Neural progenitor cell (in vitro differentiated cells): ENCODE data around the gene ACSM3. TPM values are rescaled to one million over a fixed set of nuclear protein-coding genes. Genes with fewer than 3 reads are reported as not detected.

Source experiments
- DNase-seq: peaks from one replicate; pipeline ENCODE4 v3.0.0-alpha.2; 2016; ENCODE audit warnings: low spot score
- H2AFZ ChIP-seq: fragments of 200-600 bp; sonication (generic); replicated peaks from 2 replicates; pipeline ENCODE4 v1.6.1; 2016; ENCODE audit warnings: antibody characterized with exemption
- H3F3A ChIP-seq: fragments of 200-600 bp; sonication (generic); 2 replicates; pipeline ENCODE4 v1.6.1; 2016; ENCODE audit warnings: antibody characterized with exemption, low read depth
- H3K27ac ChIP-seq: fragments of 200-600 bp; sonication (generic); 2 replicates; pipeline ENCODE4 v1.5.1; 2016; ENCODE audit warnings: mild to moderate bottlenecking
- H3K27me3 ChIP-seq: fragments of 200-600 bp; sonication (generic); 2 replicates; pipeline ENCODE4 v1.6.1; 2016; ENCODE audit warnings: mild to moderate bottlenecking, moderate library complexity
- H3K36me3 ChIP-seq: fragments of 200-600 bp; sonication (generic); 2 replicates; pipeline ENCODE4 v1.5.1; 2016
- H3K4me1 ChIP-seq: fragments of 200-600 bp; sonication (generic); 2 replicates; pipeline ENCODE4 v1.6.1; 2016; ENCODE audit warnings: mixed run types
- H3K4me2 ChIP-seq: fragments of 200-600 bp; sonication (generic); 2 replicates; pipeline ENCODE4 v1.6.1; 2016
- H3K4me3 ChIP-seq: fragments of 200-600 bp; sonication (generic); 2 replicates; pipeline ENCODE4 v1.5.1; 2016
- H3K79me2 ChIP-seq: fragments of 200-600 bp; sonication (generic); 2 replicates; pipeline ENCODE4 v1.6.1; 2016; ENCODE audit warnings: low read depth
- H3K9ac ChIP-seq: fragments of 200-600 bp; sonication (generic); 2 replicates; pipeline ENCODE4 v1.6.1; 2016
- H3K9me3 ChIP-seq: fragments of 200-600 bp; sonication (generic); 2 replicates; pipeline ENCODE4 v1.5.1; 2016; ENCODE audit warnings: low read depth
- H4K20me1 ChIP-seq: fragments of 200-600 bp; sonication (generic); 2 replicates; pipeline ENCODE4 v1.6.1; 2016; ENCODE audit warnings: low read depth
- H3K27ac Mint-ChIP-seq: 3 replicates; pipeline ENCODE4 v1.8.0; 2021; ENCODE audit warnings: mixed read lengths
- H3K27me3 Mint-ChIP-seq: 2 replicates; pipeline ENCODE4 v1.8.0; 2022; ENCODE audit warnings: low read depth, mild to moderate bottlenecking, inconsistent platforms, moderate library complexity, mixed read lengths; ENCODE audit not compliant: insufficient read depth
- H3K36me3 Mint-ChIP-seq: 3 replicates; pipeline ENCODE4 v1.8.0; 2021; ENCODE audit warnings: mixed read lengths
- H3K4me1 Mint-ChIP-seq: 3 replicates; pipeline ENCODE4 v1.8.0; 2021; ENCODE audit warnings: mixed read lengths
- H3K4me3 Mint-ChIP-seq: 3 replicates; pipeline ENCODE4 v1.8.0; 2021; ENCODE audit warnings: mild to moderate bottlenecking, moderate library complexity, mixed read lengths
- H3K9me3 Mint-ChIP-seq: 3 replicates; pipeline ENCODE4 v1.8.0; 2020; ENCODE audit warnings: mixed read lengths
- EZH2 ChIP-seq: fragments of 200-600 bp; sonication (generic); IDR thresholded peaks from 2 replicates; pipeline ENCODE4 v1.6.1; 2017; ENCODE audit warnings: antibody characterized with exemption, mild to moderate bottlenecking, moderate library complexity
- EZH2phosphoT487 ChIP-seq: fragments of 200-600 bp; sonication (generic); IDR thresholded peaks from 2 replicates; pipeline ENCODE4 v1.6.1; 2017; ENCODE audit warnings: antibody characterized with exemption
- total RNA-seq: library from RNA; depleted of rRNA; stranded (reverse); fragments of >200 nt; gene quantifications from 2 replicates; pipeline ENCODE4 v1.2.3, GENCODE V29; 2015; ENCODE audit warnings: low replicate concordance
- TF ChIP-seq, protein P1 (sequence below): fragments of 200-600 bp; sonication (generic); IDR thresholded peaks from 2 replicates; pipeline ENCODE4 v1.5.1; 2017; ENCODE audit warnings: antibody characterized with exemption, mild to moderate bottlenecking

The ACSM3 gene
- total RNA-seq, 1 donor from 2014 or later = 3.8 TPM

DNA sequence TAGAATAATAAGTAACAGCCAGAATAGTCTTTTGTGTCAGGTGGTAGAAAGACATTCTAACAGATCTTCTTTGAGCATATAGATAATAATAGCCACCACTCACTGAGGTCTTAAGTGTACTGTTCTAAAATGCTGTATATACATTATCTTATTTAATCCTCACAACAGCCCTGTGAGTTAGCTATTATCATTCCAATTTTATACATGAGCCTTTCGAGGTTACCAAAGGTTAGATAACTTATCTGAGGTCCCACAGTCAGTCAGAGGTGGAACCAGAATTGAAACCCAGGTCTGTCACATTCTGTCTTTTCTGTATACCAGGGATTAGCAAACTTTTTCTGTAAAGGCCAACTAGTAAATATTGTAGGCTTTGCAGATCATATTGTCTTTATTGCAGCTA lies 65.7 kb downstream of the ACSM3 start:
- Histone ChIP-seq H3K27me3 (no peaks in the 10 kb centered on the region), H3K27ac (no peak overlapping the region), H3K4me2 (no peak overlapping the region), H3K4me1 (no peaks in the 10 kb centered on the region), H3K4me3 (no peak overlapping the region), H3K9ac (no peak overlapping the region), H3K36me3 (peaks cover 7% of the 10 kb centered on the region), H3F3A (no peaks in the 10 kb centered on the region), H3K79me2 (no peaks in the 10 kb centered on the region), H3K9me3 (no peaks in the 10 kb centered on the region), H2AFZ (no peak overlapping the region), H4K20me1 (no peaks in the 10 kb centered on the region)
- peaks cover 2% of the 10 kb centered on the region for H3K9me3 Mint-ChIP-seq
- H3K4me1 Mint-ChIP-seq = no peaks in the 10 kb centered on the region
- TF ChIP-seq EZH2phosphoT487 (no peak), EZH2 (no peak)
- TF ChIP-seq, protein P1, sequence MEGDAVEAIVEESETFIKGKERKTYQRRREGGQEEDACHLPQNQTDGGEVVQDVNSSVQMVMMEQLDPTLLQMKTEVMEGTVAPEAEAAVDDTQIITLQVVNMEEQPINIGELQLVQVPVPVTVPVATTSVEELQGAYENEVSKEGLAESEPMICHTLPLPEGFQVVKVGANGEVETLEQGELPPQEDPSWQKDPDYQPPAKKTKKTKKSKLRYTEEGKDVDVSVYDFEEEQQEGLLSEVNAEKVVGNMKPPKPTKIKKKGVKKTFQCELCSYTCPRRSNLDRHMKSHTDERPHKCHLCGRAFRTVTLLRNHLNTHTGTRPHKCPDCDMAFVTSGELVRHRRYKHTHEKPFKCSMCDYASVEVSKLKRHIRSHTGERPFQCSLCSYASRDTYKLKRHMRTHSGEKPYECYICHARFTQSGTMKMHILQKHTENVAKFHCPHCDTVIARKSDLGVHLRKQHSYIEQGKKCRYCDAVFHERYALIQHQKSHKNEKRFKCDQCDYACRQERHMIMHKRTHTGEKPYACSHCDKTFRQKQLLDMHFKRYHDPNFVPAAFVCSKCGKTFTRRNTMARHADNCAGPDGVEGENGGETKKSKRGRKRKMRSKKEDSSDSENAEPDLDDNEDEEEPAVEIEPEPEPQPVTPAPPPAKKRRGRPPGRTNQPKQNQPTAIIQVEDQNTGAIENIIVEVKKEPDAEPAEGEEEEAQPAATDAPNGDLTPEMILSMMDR = no peak
- no peak overlapping the region for H3K27ac Mint-ChIP-seq
- H3K36me3 Mint-ChIP-seq = peaks cover 13% of the 10 kb centered on the region
- H3K4me3 Mint-ChIP-seq = no peak overlapping the region
- no peaks in the 10 kb centered on the region for H3K27me3 Mint-ChIP-seq
- no peak for DNase-seq

DNA sequence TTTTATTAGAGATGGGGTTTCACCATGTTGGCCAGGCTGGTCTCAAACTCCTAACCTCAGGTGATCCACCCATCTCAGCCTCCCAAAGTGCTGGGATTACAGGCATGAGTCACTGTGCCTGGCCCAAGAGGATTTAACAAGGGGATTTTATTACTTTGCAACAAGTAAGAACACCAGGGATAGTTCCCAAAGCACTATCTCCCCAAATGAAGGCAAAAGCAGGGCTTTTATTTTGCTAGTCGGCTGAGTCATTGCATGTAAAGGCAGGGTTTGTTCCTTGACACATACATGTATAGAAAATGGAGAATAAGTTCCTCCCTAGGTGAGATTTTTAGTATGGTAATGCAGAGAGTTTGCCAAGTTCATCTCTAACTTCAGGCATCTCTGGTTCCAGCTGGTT lies 66.6 kb downstream of the ACSM3 start:
- Mint-ChIP-seq H3K36me3 (peaks cover 21% of the 10 kb centered on the region), H3K4me3 (no peak overlapping the region)
- no peak overlapping the region for H3K4me2 ChIP-seq

DNA sequence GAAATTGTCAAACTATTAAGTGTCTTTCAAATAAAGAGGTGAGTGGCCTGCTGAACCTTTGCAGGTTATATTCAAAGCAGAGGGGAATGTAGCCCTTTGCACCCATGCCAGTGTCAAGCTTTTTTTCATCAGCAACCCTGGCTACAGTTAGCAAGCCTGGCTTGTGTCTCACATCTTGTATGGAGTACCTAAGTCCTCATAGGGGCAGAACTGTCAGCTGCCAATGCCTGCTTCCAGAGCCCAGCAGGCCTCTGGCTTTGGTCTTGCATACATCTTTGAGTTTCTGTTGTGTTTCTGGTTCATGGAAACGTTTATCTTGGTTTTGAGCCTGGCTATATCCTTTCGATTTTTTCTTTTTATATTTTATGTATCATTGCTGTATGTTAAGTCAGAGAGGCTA lies 69.3 kb downstream of the ACSM3 start:
- no peaks in the 10 kb centered on the region for H3K4me1 Mint-ChIP-seq
- no peaks in the 10 kb centered on the region for H3K27me3 Mint-ChIP-seq
- H3K4me1 ChIP-seq = no peaks in the 10 kb centered on the region
- no peak overlapping the region for H3K4me2 ChIP-seq
- peaks cover 15% of the 10 kb centered on the region for H3K9me3 Mint-ChIP-seq
- no peak overlapping the region for H3K27ac Mint-ChIP-seq
- peaks cover 14% of the 10 kb centered on the region for H3K36me3 ChIP-seq
- no peak overlapping the region for H3K9ac ChIP-seq
- no peak overlapping the region for H3K27ac ChIP-seq
- H3K4me3 Mint-ChIP-seq = no peak overlapping the region
- H2AFZ ChIP-seq = no peak overlapping the region
- no peaks in the 10 kb centered on the region for H3K79me2 ChIP-seq
- H3K9me3 ChIP-seq = no peaks in the 10 kb centered on the region
- no peak for DNase-seq
- H3K36me3 Mint-ChIP-seq = peaks cover 39% of the 10 kb centered on the region
- H3K27me3 ChIP-seq = no peaks in the 10 kb centered on the region
- no peaks in the 10 kb centered on the region for H4K20me1 ChIP-seq
- H3K4me3 ChIP-seq = no peak overlapping the region
- no peaks in the 10 kb centered on the region for H3F3A ChIP-seq
- TF ChIP-seq, protein P1 = no peak
- TF ChIP-seq EZH2 = no peak

More for the DNA sequence above, 66.6 kb downstream of the ACSM3 start:
- TF ChIP-seq, protein P1 = no peak
- TF ChIP-seq EZH2phosphoT487 = no peak
- no peak for TF ChIP-seq EZH2
- Histone ChIP-seq H4K20me1 (no peaks in the 10 kb centered on the region), H2AFZ (no peak overlapping the region), H3K27me3 (no peaks in the 10 kb centered on the region), H3K9ac (no peak overlapping the region), H3K4me1 (no peaks in the 10 kb centered on the region), H3K36me3 (peaks cover 11% of the 10 kb centered on the region), H3K27ac (no peak overlapping the region), H3F3A (no peaks in the 10 kb centered on the region), H3K4me3 (no peak overlapping the region), H3K79me2 (no peaks in the 10 kb centered on the region), H3K9me3 (no peaks in the 10 kb centered on the region)
- H3K27me3 Mint-ChIP-seq = no peaks in the 10 kb centered on the region
- peaks cover 6% of the 10 kb centered on the region for H3K9me3 Mint-ChIP-seq
- no peak overlapping the region for H3K27ac Mint-ChIP-seq
- H3K4me1 Mint-ChIP-seq = no peaks in the 10 kb centered on the region
- DNase-seq = no peak
